IMR-90 (cell line): Measurements from ENCODE around the gene SMARCA5. TPM values are rescaled to one million over a fixed set of nuclear protein-coding genes. Genes with fewer than 3 reads are reported as not detected.

Experiments
- ATAC-seq: fragments of 200-7000 bp; cut with Tn5 transposase; 2 replicates; pipeline ENCODE4 v1.9.1; 2020; ENCODE audit warnings: low read depth, mild to moderate bottlenecking, moderate library complexity
- BruUV-seq: library from RNA; stranded (reverse); fragments of 400-500 nt; replicated peaks from 2 replicates; lab custom pipeline; 2021; lab: Mats Ljungman, UMichigan
- CTCF ChIA-PET: fragments of 300-600 bp; formaldehyde crosslinking; extraction: SDS; loops from one replicate; lab custom pipeline; 2021; ENCODE audit warnings: antibody characterized with exemption; lab: Yijun Ruan, JAX
- POLR2A ChIA-PET: fragments of 300-600 bp; sonication (Branson Sonifier 250); formaldehyde crosslinking; loops from one replicate; lab custom pipeline; 2022; ENCODE audit warnings: antibody characterized with exemption; ENCODE audit not compliant: unreplicated experiment; lab: Charles Lee
- DNase-seq: peaks from one replicate; pipeline ENCODE4 v3.0.0; 2013
- H2AFZ ChIP-seq: replicated peaks from 2 replicates; pipeline ENCODE3; 2013; ENCODE audit warnings: low read length, mild to moderate bottlenecking; ENCODE audit not compliant: poor library complexity
- H2AK5ac ChIP-seq: 2 replicates; pipeline ENCODE4 v1.6.1; 2013; ENCODE audit warnings: low read depth, low read length, inconsistent platforms
- H2AK9ac ChIP-seq: replicated peaks from 2 replicates; pipeline ENCODE3; 2013; ENCODE audit warnings: mild to moderate bottlenecking, low read depth, low read length, moderate library complexity; ENCODE audit not compliant: poor library complexity
- H2BK120ac ChIP-seq: 2 replicates; pipeline ENCODE4 v1.6.1; 2013; ENCODE audit warnings: low read depth, low read length, inconsistent platforms
- H2BK15ac ChIP-seq: 3 replicates; pipeline ENCODE4 v1.6.1; 2013; ENCODE audit warnings: low read depth, low read length, inconsistent platforms
- H2BK20ac ChIP-seq: 2 replicates; pipeline ENCODE4 v1.6.1; 2013; ENCODE audit warnings: low read depth, mild to moderate bottlenecking, inconsistent platforms, low read length, moderate library complexity
- H2BK5ac ChIP-seq: 2 replicates; pipeline ENCODE4 v1.6.1; 2013; ENCODE audit warnings: mild to moderate bottlenecking, low read depth, low read length, inconsistent platforms; ENCODE audit not compliant: poor library complexity, severe bottlenecking
- H3K14ac ChIP-seq: replicated peaks from 2 replicates; pipeline ENCODE4 v1.6.1; 2013; ENCODE audit warnings: low read depth, low read length, inconsistent platforms
- H3K18ac ChIP-seq: 2 replicates; pipeline ENCODE4 v1.6.1; 2013; ENCODE audit warnings: low read depth, low read length, control low read depth
- H3K23ac ChIP-seq: 2 replicates; pipeline ENCODE4 v1.6.1; 2013; ENCODE audit warnings: low read depth, low read length, inconsistent platforms
- H3K27ac ChIP-seq: 2 replicates; pipeline ENCODE4 v1.5.1; 2013; ENCODE audit warnings: mild to moderate bottlenecking, control low read depth, low read length; ENCODE audit not compliant: insufficient read depth
- H3K27me3 ChIP-seq: 2 replicates; pipeline ENCODE4 v1.6.1; 2013; ENCODE audit warnings: low read length; ENCODE audit not compliant: control insufficient read depth, insufficient read depth
- H3K36me3 ChIP-seq: 2 replicates; pipeline ENCODE4 v1.6.1; 2013; ENCODE audit warnings: low read length, mixed read lengths; ENCODE audit not compliant: control insufficient read depth, insufficient read depth
- H3K4ac ChIP-seq: 2 replicates; pipeline ENCODE4 v1.6.1; 2013; ENCODE audit warnings: low read depth, low read length, inconsistent platforms
- H3K4me1 ChIP-seq: 2 replicates; pipeline ENCODE4 v1.6.1; 2013; ENCODE audit warnings: low read length, mixed read lengths; ENCODE audit not compliant: control insufficient read depth, insufficient read depth
- H3K4me2 ChIP-seq: 2 replicates; pipeline ENCODE4 v1.6.1; 2013; ENCODE audit warnings: low read depth, mild to moderate bottlenecking, control low read depth, low read length, moderate library complexity
- H3K4me3 ChIP-seq: 2 replicates; pipeline ENCODE4 v1.5.1; 2013; ENCODE audit warnings: low read depth, mild to moderate bottlenecking, control low read depth, low read length, moderate library complexity; ENCODE audit not compliant: insufficient read depth
- H3K56ac ChIP-seq: 2 replicates; pipeline ENCODE4 v1.6.1; 2013; ENCODE audit warnings: low read length, inconsistent platforms; ENCODE audit not compliant: insufficient read depth; ENCODE audit errors: extremely low read depth
- H3K79me1 ChIP-seq, 2 experiments: 2 replicates each; pipeline ENCODE4 v1.6.1; 2013; ENCODE audit warnings: low read length in 2 of 2, inconsistent platforms in 1 of 2, low read depth in 1 of 2
- H3K9ac ChIP-seq: 2 replicates; pipeline ENCODE4 v1.6.1; 2013; ENCODE audit warnings: low read depth, low read length, control low read depth
- H3K9me1 ChIP-seq: 2 replicates; pipeline ENCODE4 v1.6.1; 2013; ENCODE audit warnings: low read length, inconsistent platforms; ENCODE audit not compliant: insufficient read depth
- H3K9me3 ChIP-seq: 2 replicates; pipeline ENCODE4 v1.6.1; 2013; ENCODE audit warnings: low read length; ENCODE audit not compliant: control insufficient read depth, insufficient read depth
- H4K20me1 ChIP-seq: 2 replicates; pipeline ENCODE4 v1.6.1; 2013; ENCODE audit warnings: low read length, inconsistent platforms; ENCODE audit not compliant: insufficient read depth
- H4K5ac ChIP-seq: 2 replicates; pipeline ENCODE4 v1.6.1; 2013; ENCODE audit warnings: mild to moderate bottlenecking, low read depth, low read length, control low read depth
- H4K8ac ChIP-seq, 2 experiments: 2 replicates each; pipeline ENCODE4 v1.6.1; 2013; ENCODE audit warnings: low read depth in 2 of 2, low read length in 2 of 2, control low read depth in 1 of 2, inconsistent platforms in 1 of 2
- H4K91ac ChIP-seq: 2 replicates; pipeline ENCODE4 v1.6.1; 2013; ENCODE audit warnings: low read depth, low read length, inconsistent platforms; ENCODE audit not compliant: insufficient read depth
- RAD21 ChIP-seq: IDR thresholded peaks from 2 replicates; pipeline ENCODE4 v1.6.1; 2012; ENCODE audit warnings: low read length, improper control_type of control experiment
- dilution Hi-C: fragments of 300-500 bp; cut with HindIII; formaldehyde crosslinking; loops from one replicate; pipeline ENCODE4 v1.14.3; 2018; ENCODE audit warnings: low sequenced_read_pairs; ENCODE audit not compliant: unreplicated experiment
- in situ Hi-C: fragments of 300-500 bp; cut with MboI; formaldehyde crosslinking; loops from 3 replicates; pipeline ENCODE4 v1.14.3; 2019; ENCODE audit warnings: low sequenced_read_pairs, inconsistent platforms, mixed read lengths
- intact Hi-C: fragments of 100-400 bp; cut with micrococcal nuclease; formaldehyde crosslinking; loops from 2 replicates; pipeline ENCODE4 v1.10.0; 2022
- polyA plus RNA-seq, 3 experiments: library from polyadenylated mRNA; depleted of rRNA; stranded (reverse); fragments of >200 nt; gene quantifications; 2 replicates each; pipeline ENCODE4 v1.2.3, GENCODE V29; 2012; ENCODE audit warnings: low replicate concordance in 1 of 3
- total RNA-seq: library from RNA; depleted of rRNA; stranded (reverse); fragments of >200 nt; gene quantifications from 2 replicates; pipeline ENCODE4 v1.2.3, GENCODE V29; 2012

The SMARCA5 gene
- total and polyA plus RNA-seq, 2 of the 4 experiments (the other 2 are of a cell fraction) = 11.5 to 14.7 TPM

DNA sequence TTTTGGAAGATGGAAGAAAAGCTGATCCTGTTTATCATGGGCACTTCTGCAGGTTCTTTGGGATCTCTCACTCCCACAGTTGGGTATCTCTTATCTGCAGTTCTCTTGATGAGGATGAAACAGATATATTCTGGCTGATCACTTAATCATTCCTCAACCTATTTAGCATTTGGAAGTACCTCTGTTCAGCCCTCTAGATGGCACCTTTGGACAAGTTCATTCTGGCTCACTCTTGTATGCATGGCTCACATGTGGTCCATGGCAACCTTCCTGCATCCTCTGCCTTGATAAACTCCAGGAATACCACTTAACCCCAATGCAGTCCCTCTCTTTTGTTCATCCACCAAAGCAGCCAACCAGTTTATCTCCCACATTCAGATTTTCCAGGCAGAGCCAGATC is 74.2 kb downstream of the SMARCA5 start:
- Histone ChIP-seq H3K27me3 (no peaks in the 10 kb centered on the region), H3K36me3 (no peaks in the 10 kb centered on the region), H3K4me2 (no peak overlapping the region), H2BK15ac (no peak overlapping the region), H4K20me1 (no peaks in the 10 kb centered on the region), H3K9me1 (no peaks in the 10 kb centered on the region), H3K23ac (no peak overlapping the region), H3K4me1 (peaks cover 3% of the 10 kb centered on the region; the same call in 1 of the 2 replicates), H2AK5ac (no peak overlapping the region), H3K4ac (no peak overlapping the region), H2AFZ (no peak overlapping the region), H2BK5ac (no peak overlapping the region), H3K14ac (no peak overlapping the region), H2BK120ac (no peak overlapping the region), H3K9ac (no peak overlapping the region), H4K91ac (no peak overlapping the region), H2BK20ac (no peak overlapping the region), H3K27ac (no peak overlapping the region), H3K4me3 (no peak overlapping the region), H3K18ac (no peak overlapping the region), H3K79me1 (no peaks in the 10 kb centered on the region), H4K8ac (no peak overlapping the region), H3K56ac (no peak overlapping the region), H3K9me3 (no peaks in the 10 kb centered on the region), H4K5ac (no peak overlapping the region), H2AK9ac (no peak overlapping the region)
- CTCF ChIA-PET = no interaction called here
- TF ChIP-seq RAD21 = no peak
- intact Hi-C loops = no loop called here
- ATAC-seq (no peak), DNase-seq (no peak)
- no TSS peak for BruUV-seq
- POLR2A ChIA-PET = no interaction called here
- in situ Hi-C loops = no loop called here
- dilution Hi-C loops = no loop called here
